ENCODE results near the gene YBEY.

Gene YBEY

DNA sequence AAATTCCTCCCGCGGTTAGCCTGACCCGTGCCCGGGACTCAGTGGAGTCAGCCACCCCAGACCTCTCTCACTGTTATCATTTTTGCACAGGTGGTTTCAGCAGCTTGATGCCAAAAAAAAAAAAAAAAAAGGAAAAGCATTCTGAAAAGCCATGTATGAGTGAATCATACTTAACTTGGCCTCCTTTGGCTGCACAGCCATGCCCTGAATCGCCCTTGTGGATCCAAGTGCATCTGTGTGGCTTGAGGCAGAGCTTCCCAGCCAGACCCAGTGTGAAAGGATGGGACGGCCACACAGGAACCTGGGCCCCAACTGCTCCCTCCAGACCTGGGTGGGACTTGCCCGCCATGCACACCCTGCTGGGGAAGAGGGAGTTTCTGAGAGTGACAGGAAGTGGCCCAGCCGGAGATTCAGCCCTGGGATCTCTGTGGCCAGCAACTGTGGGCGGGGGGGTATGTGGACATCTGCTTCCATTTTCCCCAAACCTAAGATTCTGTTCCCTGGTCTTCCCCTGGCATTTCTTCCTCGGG, 8.6 kb downstream of the YBEY start:
- H3K4me3 ChIP-seq (ENCODE audit: low read depth, low read length), result no peak overlapping the region
- TF ChIP-seq, protein P1, sequence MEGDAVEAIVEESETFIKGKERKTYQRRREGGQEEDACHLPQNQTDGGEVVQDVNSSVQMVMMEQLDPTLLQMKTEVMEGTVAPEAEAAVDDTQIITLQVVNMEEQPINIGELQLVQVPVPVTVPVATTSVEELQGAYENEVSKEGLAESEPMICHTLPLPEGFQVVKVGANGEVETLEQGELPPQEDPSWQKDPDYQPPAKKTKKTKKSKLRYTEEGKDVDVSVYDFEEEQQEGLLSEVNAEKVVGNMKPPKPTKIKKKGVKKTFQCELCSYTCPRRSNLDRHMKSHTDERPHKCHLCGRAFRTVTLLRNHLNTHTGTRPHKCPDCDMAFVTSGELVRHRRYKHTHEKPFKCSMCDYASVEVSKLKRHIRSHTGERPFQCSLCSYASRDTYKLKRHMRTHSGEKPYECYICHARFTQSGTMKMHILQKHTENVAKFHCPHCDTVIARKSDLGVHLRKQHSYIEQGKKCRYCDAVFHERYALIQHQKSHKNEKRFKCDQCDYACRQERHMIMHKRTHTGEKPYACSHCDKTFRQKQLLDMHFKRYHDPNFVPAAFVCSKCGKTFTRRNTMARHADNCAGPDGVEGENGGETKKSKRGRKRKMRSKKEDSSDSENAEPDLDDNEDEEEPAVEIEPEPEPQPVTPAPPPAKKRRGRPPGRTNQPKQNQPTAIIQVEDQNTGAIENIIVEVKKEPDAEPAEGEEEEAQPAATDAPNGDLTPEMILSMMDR (IDR thresholded peaks at IDR 0.05; ENCODE audit: low read depth, low read length), result no peak

DNA sequence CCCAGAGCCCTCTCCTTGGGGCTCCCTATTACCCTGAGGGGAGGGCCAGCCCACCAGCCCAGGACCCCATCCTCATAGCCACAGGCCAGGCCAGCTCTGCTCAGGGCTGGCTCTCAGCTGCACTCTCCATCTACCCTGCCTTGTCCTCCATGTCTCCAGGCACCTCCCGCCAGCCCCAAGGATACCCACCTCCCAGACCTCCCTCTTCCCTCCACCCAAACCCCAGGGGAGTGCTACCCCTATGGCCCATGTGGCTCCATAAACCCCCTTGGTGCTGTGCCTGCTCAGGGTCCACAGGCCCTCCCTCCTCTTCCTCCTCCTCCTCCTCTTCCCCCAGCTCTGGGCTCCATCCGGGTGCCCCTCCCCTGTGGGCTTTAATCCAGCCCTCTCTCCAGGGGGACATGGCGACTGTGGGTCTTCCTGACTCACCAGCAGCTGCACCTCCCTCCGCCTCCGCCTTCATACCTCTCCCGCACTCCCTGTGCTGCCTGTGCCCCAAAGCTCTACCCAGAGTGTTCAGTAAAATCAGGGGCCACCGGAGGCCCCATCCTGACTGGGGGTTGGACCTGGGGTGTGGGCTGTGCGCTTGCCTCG, 9.1 kb downstream of the YBEY start:
- no peak overlapping the region for H3K4me3 ChIP-seq (ENCODE audit: low read depth, low read length)
- TF ChIP-seq, protein P1 (IDR thresholded peaks at IDR 0.05; ENCODE audit: low read depth, low read length), result no peak

DNA sequence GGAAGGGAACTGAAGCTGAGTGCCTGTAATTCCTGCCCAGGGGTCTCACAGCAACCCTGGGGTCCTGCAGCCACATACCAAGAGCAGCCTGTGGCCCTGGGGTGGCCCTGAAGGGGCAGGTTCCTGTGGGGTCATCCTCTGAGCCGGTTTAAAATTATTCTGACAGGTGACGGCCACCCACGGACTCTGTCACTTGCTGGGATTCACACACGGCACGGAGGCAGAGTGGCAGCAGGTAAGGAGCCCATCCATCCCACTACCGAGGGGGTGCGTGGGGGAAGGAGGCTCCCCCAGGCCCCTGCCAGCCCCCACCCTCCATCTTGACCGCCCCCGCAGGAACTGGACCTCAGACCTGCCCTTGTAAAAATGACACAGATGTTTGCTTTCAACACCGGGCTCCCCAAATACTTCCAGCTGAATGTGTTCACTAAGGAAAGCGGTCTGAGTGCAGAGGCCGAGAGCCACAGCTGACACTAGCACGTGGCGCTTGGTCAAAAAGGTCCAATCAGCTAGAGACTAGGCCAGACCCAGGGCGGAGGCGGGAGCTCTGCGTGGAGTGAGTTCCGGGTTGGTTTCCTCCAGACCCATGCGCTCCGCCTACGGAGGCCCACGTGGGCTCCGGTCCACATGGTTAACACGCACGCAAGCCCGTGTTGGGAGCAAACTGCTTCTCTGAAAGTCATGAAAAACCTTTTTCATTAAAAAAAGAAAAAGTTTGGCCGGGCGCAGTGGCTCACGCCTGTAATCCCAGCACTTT, 10.0 kb downstream of the YBEY start:
- H3K4me3 ChIP-seq (ENCODE audit: low read depth, low read length), result no peak overlapping the region
- TF ChIP-seq, protein P1 (IDR thresholded peaks at IDR 0.05; ENCODE audit: low read depth, low read length), result no peak

DNA sequence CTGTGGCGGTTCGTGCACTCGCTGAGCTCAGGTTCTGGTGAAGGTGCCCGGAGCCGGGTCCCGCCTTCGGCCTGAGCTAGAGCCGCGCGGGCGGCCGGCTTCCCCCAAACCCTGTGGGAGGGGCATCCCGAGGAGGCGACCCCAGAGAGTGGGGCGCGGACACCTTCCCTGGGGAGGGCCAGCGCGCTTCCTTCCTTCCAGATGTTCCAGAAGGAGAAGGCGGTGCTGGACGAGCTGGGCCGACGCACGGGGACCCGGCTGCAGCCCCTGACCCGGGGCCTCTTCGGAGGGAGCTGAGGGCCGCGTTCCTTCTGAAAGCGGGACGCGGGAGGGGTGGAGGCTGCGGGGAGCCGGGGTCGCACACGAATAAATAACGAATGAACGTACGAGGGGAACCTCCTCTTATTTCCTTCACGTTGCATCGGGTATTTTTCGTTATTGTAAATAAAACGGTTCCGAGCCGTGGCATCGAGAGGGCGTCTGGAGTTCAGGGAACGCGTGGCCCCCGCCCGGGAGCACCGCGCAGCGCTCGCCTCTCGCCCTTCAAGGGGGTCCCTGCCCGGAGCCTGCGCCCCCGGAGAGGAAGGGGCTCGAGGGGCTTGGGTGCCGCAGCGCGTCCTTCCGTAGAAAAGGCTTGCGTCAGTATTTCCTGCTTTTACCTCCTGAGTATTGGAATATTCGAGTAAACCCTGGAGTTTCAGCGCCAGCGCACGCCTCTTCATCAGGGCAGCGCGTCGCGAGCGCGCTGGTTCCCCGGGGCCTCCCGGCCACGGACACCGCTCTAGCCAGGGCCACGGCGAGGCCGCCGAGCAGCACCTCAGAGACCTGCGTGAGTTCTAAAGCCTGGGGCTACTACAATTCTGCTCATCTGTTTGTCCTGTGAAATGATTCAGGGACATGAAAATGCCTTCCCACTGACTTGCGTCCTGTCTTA, 11.5 kb downstream of the YBEY start:
- TF ChIP-seq, protein P1 (IDR thresholded peaks at IDR 0.05; ENCODE audit: low read depth, low read length), result no peak
- no peak overlapping the region for H3K4me3 ChIP-seq (ENCODE audit: low read depth, low read length)

GRCh38 chr21:46299167-46299566, 13.0 kb downstream of the YBEY start:
- no peak overlapping the region for H3K4me3 ChIP-seq (ENCODE audit: low read depth, low read length)
- TF ChIP-seq, protein P1 (IDR thresholded peaks at IDR 0.05; ENCODE audit: low read depth, low read length), result no peak

GRCh38 chr21:46301759-46302158, 15.6 kb downstream of the YBEY start:
- no peak overlapping the region for H3K4me3 ChIP-seq (ENCODE audit: low read depth, low read length)
- TF ChIP-seq, protein P1 (IDR thresholded peaks at IDR 0.05; ENCODE audit: low read depth, low read length), result no peak

All from WI38 (cell line).